ENCODE measurements around the gene SNX25.

Gene SNX25

DNA sequence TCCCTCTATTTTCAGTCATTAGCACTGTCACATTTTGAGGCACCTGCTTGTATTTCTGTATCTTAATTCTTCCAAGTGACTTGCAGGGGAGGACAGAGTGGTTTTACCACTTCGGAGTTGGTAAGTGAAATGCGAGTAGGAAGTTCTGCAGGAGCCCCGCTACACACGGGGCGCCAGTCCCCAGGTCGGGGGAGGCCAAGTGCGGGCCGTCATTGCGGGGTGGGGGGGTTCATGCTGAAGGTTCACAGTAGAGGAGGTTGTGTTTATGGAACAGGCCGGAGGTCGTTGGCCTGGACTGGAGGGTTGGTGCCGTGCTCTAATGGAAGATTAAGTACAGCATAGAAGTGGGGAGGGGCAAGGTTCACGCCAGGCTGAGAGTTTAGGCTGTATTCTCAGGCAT, 142.3 kb downstream of the SNX25 start:
- TF ChIP-seq, protein P1, sequence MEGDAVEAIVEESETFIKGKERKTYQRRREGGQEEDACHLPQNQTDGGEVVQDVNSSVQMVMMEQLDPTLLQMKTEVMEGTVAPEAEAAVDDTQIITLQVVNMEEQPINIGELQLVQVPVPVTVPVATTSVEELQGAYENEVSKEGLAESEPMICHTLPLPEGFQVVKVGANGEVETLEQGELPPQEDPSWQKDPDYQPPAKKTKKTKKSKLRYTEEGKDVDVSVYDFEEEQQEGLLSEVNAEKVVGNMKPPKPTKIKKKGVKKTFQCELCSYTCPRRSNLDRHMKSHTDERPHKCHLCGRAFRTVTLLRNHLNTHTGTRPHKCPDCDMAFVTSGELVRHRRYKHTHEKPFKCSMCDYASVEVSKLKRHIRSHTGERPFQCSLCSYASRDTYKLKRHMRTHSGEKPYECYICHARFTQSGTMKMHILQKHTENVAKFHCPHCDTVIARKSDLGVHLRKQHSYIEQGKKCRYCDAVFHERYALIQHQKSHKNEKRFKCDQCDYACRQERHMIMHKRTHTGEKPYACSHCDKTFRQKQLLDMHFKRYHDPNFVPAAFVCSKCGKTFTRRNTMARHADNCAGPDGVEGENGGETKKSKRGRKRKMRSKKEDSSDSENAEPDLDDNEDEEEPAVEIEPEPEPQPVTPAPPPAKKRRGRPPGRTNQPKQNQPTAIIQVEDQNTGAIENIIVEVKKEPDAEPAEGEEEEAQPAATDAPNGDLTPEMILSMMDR (IDR thresholded peaks at IDR 0.05; ENCODE audit: insufficient read depth, low read depth, low read length, missing control alignments) = no peak
- H3K4me3 ChIP-seq (ENCODE audit: low read length) = no peak overlapping the region
- no peak for DNase-seq (ENCODE audit: low read depth)

DNA sequence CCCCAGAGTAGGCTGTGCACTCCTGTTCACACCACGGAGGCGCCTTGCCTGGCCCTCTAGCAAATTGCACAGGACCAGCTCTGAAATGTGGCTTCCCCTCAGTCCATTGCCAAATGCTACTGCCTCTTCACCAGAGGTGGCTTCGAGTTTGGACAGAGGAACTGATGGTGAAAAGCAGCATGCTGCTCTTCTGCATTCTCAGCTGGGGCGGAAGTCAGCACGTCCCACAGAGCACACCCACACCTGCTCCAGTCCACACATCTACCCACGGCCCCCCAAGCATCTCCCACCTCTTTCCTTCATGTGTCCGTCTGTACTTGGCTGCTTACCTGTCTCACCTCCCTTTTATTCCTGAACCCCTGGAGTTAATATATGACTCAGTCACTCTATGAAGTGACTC, 142.8 kb downstream of the SNX25 start:
- TF ChIP-seq, protein P1 (IDR thresholded peaks at IDR 0.05; ENCODE audit: insufficient read depth, low read depth, low read length, missing control alignments) = no peak
- no peak for DNase-seq (ENCODE audit: low read depth)
- no peak overlapping the region for H3K4me3 ChIP-seq (ENCODE audit: low read length)

DNA sequence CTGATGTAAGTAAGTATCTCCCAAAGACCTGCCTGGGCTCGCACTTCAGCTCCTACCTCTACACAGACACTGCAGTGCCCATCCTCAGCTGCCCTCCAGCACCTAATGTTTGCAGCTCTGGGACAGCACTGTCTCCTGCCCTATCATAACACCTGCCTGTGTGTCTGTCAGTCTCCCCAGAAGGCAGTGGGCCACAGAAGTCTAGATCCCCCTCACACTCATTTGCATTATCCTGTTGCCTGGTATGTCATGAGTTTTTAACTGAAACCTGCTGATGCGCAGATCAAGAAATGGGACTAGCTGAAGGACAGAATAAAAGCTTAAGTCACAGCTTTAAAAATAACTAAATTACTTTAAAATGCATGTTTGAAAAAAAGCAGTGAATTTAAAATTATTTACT, 143.3 kb downstream of the SNX25 start:
- TF ChIP-seq, protein P1 (IDR thresholded peaks at IDR 0.05; ENCODE audit: insufficient read depth, low read depth, low read length, missing control alignments) = no peak
- H3K4me3 ChIP-seq (ENCODE audit: low read length) = no peak overlapping the region
- DNase-seq (ENCODE audit: low read depth) = no peak

DNA sequence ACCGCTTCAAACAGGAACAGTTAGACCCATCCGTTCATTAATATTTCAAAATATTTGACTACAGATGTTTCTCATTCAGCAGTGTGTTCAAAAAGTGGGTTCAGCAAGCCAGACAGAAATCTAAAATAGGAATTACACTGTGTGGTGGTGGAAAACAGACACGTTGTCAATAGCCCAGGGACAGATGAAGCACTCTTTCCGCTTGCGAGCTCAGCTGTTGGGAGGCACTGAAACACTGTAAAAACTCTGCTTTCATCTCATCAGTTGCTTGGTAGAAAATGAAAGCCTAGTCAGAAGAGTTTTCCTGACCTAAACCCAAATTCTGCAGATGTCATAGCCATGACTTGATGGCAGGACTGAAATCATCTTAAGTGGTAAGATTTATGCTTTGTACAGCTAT, 147.8 kb downstream of the SNX25 start:
- TF ChIP-seq, protein P1 (IDR thresholded peaks at IDR 0.05; ENCODE audit: insufficient read depth, low read depth, low read length, missing control alignments) = no peak
- no peak for DNase-seq (ENCODE audit: low read depth)
- no peak overlapping the region for H3K4me3 ChIP-seq (ENCODE audit: low read length)

DNA sequence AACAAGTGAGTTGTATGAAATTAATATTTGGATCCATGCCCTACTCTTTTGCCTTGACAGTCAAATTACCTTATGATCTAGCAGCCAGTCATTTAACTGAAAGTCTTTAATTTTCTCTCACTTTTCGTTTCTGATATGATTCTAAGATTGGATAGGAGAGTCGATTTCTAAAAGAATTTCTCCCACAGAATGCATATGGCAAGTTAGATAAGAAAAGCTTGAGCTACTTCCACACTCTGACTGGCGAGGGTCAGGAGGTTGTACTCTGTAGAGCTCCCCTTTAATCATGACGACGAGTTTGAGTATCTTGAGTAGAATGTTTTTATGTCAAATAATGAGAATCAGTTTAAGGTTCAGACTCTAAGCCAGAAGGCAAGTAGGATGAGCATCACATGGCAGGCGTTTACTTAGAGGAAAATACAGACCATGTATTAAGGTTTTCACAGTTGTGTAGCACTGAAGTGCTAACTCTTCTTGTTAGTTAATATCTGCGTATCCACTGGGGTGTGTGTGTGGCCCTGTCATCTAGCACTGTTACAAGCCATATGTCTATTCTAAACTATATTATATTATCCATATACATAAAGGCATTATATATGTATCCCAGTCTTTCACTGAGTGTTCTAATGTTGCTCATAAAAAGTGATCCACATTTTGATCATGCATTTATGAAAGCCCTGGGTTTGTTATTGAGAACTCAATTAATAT, 148.5 kb downstream of the SNX25 start:
- TF ChIP-seq, protein P1 (IDR thresholded peaks at IDR 0.05; ENCODE audit: insufficient read depth, low read depth, low read length, missing control alignments) = no peak
- DNase-seq (ENCODE audit: low read depth) = no peak
- no peak overlapping the region for H3K4me3 ChIP-seq (ENCODE audit: low read length)

DNA sequence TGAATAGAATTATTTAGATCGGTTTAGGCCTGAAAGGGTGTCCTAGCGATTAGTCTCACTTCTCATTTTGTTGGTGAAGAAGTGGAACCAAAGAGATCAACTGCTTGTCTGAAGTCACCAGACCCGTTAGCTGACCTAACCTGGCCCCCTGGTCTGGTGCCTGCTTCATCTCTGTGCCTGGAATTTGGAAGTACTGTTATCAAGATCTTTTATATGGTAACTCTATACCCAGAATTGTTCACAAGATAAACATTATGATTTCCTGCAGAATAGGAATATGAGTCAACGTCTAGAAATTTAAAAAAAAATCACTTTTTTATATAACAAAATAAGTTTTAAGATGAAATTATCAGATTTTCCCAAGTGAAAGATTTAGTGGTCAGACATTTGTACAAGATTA, 149.1 kb downstream of the SNX25 start:
- no peak overlapping the region for H3K4me3 ChIP-seq (ENCODE audit: low read length)
- TF ChIP-seq, protein P1 (IDR thresholded peaks at IDR 0.05; ENCODE audit: insufficient read depth, low read depth, low read length, missing control alignments) = no peak
- no peak for DNase-seq (ENCODE audit: low read depth)

DNA sequence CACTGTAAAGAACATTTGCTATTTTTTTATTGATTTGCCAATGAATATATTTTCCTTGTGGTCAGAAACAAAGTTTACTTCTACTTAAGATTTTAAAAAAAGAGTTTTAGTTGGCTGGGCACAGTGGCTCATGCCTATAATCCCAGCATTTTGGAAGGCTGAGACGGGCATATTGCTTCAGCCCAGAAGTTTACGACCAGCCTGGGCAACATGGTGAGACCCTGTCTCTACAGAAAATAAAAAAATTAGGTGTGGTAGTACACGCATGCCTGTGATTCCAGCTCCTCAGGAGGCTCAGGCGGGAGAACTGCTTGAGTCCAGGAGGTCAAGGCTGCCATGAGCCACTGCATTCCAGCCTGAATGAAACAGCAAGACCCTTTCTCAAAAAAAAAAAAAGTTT, 149.6 kb downstream of the SNX25 start:
- no peak for DNase-seq (ENCODE audit: low read depth)
- TF ChIP-seq, protein P1 (IDR thresholded peaks at IDR 0.05; ENCODE audit: insufficient read depth, low read depth, low read length, missing control alignments) = no peak
- H3K4me3 ChIP-seq (ENCODE audit: low read length) = no peak overlapping the region

Data from epithelial cell of esophagus (primary cell).